HCT116 (cell line): ENCODE data around the gene ALPL.

ENCODE experiments used
- CTCF ChIP-seq, 3 experiments: fragments of 200-600 bp in 1 of 3; sonication (generic) in 1 of 3; IDR thresholded peaks in 2 of 3; conservative IDR thresholded peaks in 1 of 3; 2 replicates each; pipeline ENCODE4 v1.5.1; 2012 to 2017; ENCODE audit warnings: low read depth in 2 of 3, low read length in 2 of 3, antibody characterized with exemption in 1 of 3, borderline replicate concordance in 1 of 3, control low read depth in 1 of 3, mild to moderate bottlenecking in 1 of 3, mixed read lengths in 1 of 3, mixed run types in 1 of 3, moderate library complexity in 1 of 3; ENCODE audit not compliant: insufficient read depth in 1 of 3
- ELF1 ChIP-seq: IDR thresholded peaks from 2 replicates; pipeline ENCODE4 v1.6.1; 2012; ENCODE audit warnings: low read depth, borderline replicate concordance
- EZH2phosphoT487 ChIP-seq: fragments of 200-600 bp; IDR thresholded peaks from 2 replicates; pipeline ENCODE4 v1.6.1; 2018; ENCODE audit warnings: antibody characterized with exemption, borderline replicate concordance
- POLR2A ChIP-seq: IDR thresholded peaks from 2 replicates; pipeline ENCODE4 v1.7.0; 2011; ENCODE audit warnings: borderline replicate concordance; ENCODE audit not compliant: insufficient read depth, insufficient read length; ENCODE audit errors: extremely low read depth
- POLR2AphosphoS5 ChIP-seq: IDR thresholded peaks from 2 replicates; pipeline ENCODE4 v1.6.1; 2011; ENCODE audit warnings: mild to moderate bottlenecking, low read depth, low read length, moderate library complexity
- RAD21 ChIP-seq: IDR thresholded peaks from 2 replicates; pipeline ENCODE4 v1.6.1; 2012; ENCODE audit warnings: low read depth, mild to moderate bottlenecking
- SRF ChIP-seq: IDR thresholded peaks from 2 replicates; pipeline ENCODE4 v1.6.1; 2012; ENCODE audit warnings: low read depth
- ZNF274 ChIP-seq: fragments of 200-500 bp; sonication (Bioruptor generic); IDR thresholded peaks from 2 replicates; pipeline ENCODE4 v1.6.1; 2014; ENCODE audit warnings: mild to moderate bottlenecking, low read depth, low read length, inconsistent platforms
- TF ChIP-seq, protein P1 (sequence below): IDR thresholded peaks from 2 replicates; pipeline ENCODE4 v1.6.1; 2012

- TF ChIP-seq CTCF (IDR thresholded peaks at IDR 0.05 in 2 of 3, conservative IDR thresholded peaks at IDR 0.05 in 1 of 3; ENCODE audit: borderline replicate concordance in 1 of 3, insufficient read depth in 1 of 3, low read depth in 2 of 3, low read length in 2 of 3): no peak
- no peak for TF ChIP-seq ELF1
- TF ChIP-seq RAD21: no peak
- TF ChIP-seq POLR2AphosphoS5: no peak
- TF ChIP-seq POLR2A: no peak
- TF ChIP-seq EZH2phosphoT487: no peak
- TF ChIP-seq, protein P1, sequence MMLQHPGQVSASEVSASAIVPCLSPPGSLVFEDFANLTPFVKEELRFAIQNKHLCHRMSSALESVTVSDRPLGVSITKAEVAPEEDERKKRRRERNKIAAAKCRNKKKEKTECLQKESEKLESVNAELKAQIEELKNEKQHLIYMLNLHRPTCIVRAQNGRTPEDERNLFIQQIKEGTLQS: no peak
- no peak for TF ChIP-seq ZNF274
- no peak for TF ChIP-seq SRF
Measured at GRCh38 chr1:21603177-21604138, 94.2 kb downstream of the ALPL start.
